ENCODE data around the gene ADCY7.

The ADCY7 gene

GRCh38 chr16:50300942-50301625, 34.7 kb downstream of the ADCY7 start:
- no peak for DNase-seq

- no peak for DNase-seq
These were observed 35.5 kb downstream of the ADCY7 start for GRCh38 chr16:50301626-50302471.

GRCh38 chr16:50302472-50303005, 36.2 kb downstream of the ADCY7 start:
- no peak for DNase-seq

DNA sequence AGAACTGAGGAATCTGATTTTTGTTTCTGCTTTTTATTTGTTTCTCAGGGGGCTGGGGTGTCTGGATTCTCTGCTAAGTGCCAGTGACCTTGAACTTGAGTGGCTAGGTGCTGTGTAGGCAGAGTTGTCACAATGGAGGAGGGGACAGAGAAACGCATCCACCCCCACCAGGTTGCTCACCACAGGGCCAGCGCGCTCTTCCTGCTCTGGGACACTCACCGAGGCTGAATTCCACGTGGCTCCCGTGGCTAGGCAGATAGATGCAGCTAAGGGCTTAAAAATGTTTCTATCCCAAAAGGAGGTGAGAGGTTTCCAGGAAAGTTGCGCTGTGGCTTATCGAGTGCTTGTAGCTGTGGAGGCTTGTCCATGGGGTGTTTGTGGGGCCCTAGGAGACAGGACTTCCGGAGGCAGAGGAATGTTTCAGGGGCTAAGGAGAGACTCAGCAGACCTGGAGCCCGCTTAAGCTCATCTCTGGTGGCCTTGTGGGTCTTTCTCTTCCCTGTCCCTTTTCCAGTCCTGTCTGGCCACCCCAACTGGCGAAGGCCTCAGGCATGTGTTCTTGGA, 36.8 kb downstream of the ADCY7 start:
- DNase-seq, result no peak

- no peak for DNase-seq
These were observed 37.5 kb downstream of the ADCY7 start for GRCh38 chr16:50303605-50304466.

- no peak for DNase-seq
These were observed 38.4 kb downstream of the ADCY7 start for GRCh38 chr16:50304467-50305440.

DNA sequence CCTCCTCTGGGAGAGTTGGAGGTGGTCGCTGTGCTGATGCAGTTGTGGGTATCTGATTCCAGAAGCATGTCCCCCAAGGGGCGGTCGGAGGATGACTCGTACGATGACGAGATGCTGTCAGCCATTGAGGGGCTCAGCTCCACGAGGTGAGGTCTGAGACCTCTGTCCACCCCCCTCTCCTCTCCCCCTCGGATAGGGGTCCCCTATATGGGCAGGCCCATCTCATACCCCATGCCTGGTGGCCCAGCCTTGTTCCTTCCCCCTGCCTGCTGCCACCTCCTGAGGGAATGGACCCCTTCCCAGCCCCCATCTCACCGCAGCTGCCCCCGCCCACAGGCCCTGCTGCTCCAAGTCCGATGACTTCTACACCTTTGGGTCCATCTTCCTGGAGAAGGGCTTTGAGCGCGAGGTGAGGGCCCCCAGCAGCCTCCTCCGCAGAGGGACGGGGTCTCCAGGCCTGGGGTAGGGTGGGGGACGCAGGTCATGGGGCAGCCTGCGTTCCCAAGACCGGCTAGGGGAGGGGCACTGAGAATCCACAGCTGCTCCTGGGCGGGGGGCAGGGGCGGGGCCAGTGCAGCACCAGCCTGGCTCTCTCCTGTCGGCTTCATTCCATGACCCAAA, 39.2 kb downstream of the ADCY7 start:
- no peak for DNase-seq

DNA sequence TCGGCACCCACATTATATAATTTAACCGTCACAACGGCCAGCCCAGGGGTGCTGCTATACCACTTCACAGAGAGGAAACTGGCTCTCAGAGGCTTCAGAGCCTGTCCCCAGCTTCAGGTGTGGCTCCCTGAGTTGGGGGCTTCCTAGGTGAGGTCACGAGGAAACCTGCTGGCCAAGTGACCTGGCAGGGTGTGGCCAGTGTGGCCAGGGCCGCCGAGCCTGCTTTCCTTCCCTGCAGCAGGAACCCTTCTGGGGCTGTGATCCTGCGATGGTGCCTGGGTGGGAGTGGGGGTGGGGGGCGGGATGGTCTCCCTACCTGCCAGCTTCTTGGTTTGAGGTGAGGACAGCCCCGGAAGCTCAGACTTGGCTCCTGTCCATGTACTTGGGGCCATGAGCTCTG, 39.9 kb downstream of the ADCY7 start:
- no peak for DNase-seq

DNA sequence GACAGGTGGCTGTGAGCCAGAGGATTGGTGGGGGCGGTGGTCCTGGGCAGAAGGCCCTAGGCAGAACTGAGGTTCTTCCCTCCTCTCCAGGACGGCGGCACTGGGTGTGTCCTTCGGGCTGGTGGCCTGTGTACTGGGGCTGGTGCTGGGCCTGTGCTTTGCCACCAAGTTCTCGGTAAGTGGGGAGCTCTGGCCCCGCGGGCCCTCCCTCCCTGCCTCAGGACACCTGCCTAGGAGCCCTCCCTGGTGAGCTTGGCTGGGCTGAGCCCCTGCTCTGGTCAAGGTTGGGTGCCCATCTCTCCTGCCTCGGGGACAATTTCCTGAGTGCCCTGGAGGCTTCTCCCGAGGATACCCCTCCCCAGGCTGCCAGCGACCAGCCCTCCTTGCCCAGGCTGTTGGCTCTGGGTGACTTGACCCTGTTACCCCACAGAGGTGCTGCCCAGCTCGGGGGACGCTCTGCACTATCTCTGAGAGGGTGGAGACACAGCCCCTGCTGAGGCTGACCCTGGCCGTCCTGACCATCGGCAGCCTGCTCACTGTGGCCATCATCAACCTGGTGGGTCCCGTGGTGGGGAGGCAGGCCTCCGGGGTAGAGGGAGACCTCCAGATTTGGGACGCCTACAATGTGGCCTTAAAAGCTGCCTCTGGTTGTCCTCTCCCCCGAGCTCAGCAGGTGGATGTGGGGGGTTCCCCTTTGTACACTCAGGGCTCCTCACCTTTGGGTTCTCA, 42.0 kb downstream of the ADCY7 start:
- DNase-seq, result no peak

DNA sequence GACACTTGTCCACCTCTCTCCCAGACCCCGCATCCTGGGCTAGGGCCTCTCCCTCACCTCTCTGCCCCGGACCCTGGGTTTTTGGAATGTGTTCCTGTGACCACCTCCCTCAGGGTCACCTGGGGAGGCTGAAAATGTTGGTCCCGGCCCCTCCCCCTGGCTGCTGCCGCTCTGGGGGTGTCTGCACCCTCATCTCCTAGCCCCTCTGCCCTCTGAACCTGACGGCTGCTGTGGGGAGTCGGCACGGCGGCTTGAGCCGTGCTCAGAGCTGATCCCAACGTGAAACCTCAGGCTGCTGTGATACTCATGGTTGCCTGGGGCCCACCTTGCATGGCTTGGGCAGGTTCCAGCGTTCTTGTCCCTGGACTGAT, 42.8 kb downstream of the ADCY7 start:
- DNase-seq, result no peak

GRCh38 chr16:50309527-50310307, 43.4 kb downstream of the ADCY7 start:
- DNase-seq, result no peak

DNA sequence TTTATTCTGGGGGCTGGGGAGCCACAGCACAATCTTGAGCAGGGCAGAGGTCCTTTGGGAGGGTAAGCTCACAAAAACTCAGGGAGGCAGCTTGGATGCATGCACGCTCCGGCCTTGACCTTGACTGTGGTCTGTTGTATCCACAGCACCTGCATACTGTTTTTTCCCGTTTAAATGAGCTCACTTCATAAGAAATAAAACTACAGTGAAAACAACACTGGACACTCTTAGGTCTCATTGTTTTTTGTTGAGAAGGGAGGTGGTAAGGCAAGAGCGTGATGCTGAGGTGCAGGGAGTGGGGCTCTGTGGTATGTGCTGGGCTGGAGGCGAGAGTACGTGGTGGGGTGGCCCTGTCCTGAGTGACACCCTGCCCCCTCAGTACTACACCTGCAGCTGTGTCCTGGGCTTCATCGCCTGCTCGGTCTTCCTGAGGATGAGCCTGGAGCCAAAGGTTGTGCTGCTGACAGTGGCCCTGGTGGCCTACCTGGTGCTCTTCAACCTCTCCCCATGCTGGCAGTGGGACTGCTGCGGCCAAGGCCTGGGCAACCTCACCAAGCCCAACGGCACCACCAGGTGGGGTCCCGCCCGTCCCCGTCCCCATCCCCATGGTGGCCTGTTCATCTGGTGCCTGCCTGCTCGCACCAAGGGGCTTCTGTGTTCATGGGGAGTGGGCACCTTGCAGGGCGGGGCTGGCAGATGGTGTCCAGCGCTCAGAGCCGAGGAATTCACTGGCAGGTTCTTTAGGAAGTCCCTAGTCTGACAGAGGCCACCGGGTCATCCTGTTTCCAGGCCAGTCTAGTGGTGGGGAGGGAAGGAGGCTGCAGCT, 44.2 kb downstream of the ADCY7 start:
- no peak for DNase-seq

DNA sequence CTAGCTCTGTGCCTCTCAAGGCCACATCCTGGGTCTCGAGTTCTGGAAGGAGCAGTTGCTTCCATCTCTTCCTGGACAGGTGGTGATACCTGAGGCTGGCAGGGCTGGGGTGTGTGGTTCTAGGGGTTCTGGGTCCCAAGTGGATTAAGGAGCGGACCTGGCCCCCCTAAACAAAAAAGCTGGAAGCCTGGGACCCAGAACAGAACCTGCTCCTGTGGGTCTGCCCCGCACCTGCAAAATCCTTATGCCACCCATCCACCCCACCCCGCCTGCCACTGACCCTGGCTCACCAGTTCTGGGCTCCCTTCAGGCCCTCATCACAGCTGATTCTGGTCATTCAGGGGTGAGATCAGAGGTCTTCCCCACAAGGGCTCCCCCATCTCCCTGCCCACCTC, 44.8 kb downstream of the ADCY7 start:
- no peak for DNase-seq

DNA sequence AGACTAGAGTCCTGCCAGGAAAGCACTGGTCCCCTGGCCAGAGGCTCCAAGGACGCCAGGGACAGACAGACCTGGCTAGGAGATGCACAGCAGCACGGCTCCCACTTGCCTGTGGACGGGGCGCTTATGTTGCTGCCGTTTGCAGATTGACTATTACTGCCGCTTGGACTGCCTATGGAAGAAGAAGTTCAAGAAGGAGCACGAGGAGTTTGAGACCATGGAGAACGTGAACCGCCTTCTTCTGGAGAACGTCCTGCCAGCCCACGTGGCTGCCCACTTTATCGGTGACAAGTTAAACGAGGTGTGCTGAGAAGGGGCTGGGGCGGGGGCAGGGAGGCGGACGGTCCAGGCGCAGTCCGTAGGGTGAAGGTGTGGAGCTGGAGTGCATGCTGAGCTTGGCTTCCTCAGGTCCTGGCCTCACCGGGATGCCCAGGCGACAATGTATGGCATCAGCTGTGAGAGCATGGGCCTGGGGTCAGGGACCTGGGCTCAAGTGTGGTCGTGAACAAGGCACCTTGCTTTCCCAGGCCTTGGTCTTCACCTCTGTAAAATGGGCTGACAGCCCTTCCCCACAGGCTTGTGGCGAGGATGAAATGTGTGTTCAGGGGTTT, 45.6 kb downstream of the ADCY7 start:
- DNase-seq, result no peak

- no peak for DNase-seq
These were observed 47.5 kb downstream of the ADCY7 start for GRCh38 chr16:50313596-50314478.

GRCh38 chr16:50314665-50315064, 48.3 kb downstream of the ADCY7 start:
- DNase-seq, result no peak

- DNase-seq, result no peak
These were observed 49.1 kb downstream of the ADCY7 start for GRCh38 chr16:50315346-50315997.
